Omental fat pad (tissue), 4 donors: ENCODE data around the gene NT5C1B. TPM values are rescaled to one million over a fixed set of nuclear protein-coding genes. Genes with fewer than 3 reads are reported as not detected.
"Not testable (repeated sequence)": the region's sequence is repeated elsewhere in the genome, so short reads cannot be mapped to it uniquely, and the experiment has no call there.

ENCODE experiments used
- ATAC-seq: fragments of 150-250 bp; one replicate; pipeline ENCODE4 v1.9.1; 2016; ENCODE audit warnings: mild to moderate bottlenecking, moderate library complexity; ENCODE audit not compliant: low FRiP score
- DNase-seq: peaks from one replicate; pipeline ENCODE4 v3.0.0-alpha.2; 2019; ENCODE audit warnings: low spot score
- CTCF ChIP-seq, 3 donors: fragments of 450-650 bp; IDR thresholded peaks; one replicate each; pipeline ENCODE4 v1.5.1; 2016 to 2017; ENCODE audit warnings: antibody characterized with exemption in 3 of 3, mild to moderate bottlenecking in 3 of 3, moderate library complexity in 2 of 3
- total RNA-seq, 4 donors: library from RNA; depleted of rRNA; stranded (reverse); fragments of >200 nt; gene quantifications; one replicate each; pipeline ENCODE4 v1.1.0, GENCODE V29; 2016

Gene NT5C1B
- total RNA-seq = not detected

- DNase-seq (no peak), ATAC-seq (no peak)
- no peak for TF ChIP-seq CTCF (IDR thresholded peaks at IDR 0.05)
Measured at GRCh38 chr2:18589354-18589753, at the start of gene NT5C1B. Gene NT5C1B, minus strand, starts transcription at chr2:18589569. Its CDS starts 101 bp downstream, at chr2:18589468.

- no peak for TF ChIP-seq CTCF (IDR thresholded peaks at IDR 0.05)
- ATAC-seq = no peak
- DNase-seq = no peak
Measured at GRCh38 chr2:18637196-18637595, 47.8 kb upstream of the NT5C1B start.

- DNase-seq, ATAC-seq: not testable (repeated sequence)
Measured at GRCh38 chr2:18632699-18633098, 43.3 kb upstream of the NT5C1B start.

- DNase-seq (no peak), ATAC-seq (no peak)
- no peak for TF ChIP-seq CTCF (IDR thresholded peaks at IDR 0.05)
Measured at GRCh38 chr2:18630941-18631340, 41.6 kb upstream of the NT5C1B start.

GRCh38 chr2:18630541-18630940 lies 41.2 kb upstream of the NT5C1B start:
- ATAC-seq (no peak), DNase-seq (no peak)
- no peak for TF ChIP-seq CTCF (IDR thresholded peaks at IDR 0.05)

GRCh38 chr2:18630101-18630500 lies 40.7 kb upstream of the NT5C1B start:
- ATAC-seq = peak; percentile 53
- no peak for DNase-seq
- TF ChIP-seq CTCF (IDR thresholded peaks at IDR 0.05) = no peak

- ATAC-seq (no peak), DNase-seq (no peak)
Measured at GRCh38 chr2:18626958-18627650, 37.7 kb upstream of the NT5C1B start.

More at GRCh38 chr2:18626958-18627650, 37.7 kb upstream of the NT5C1B start:
- TF ChIP-seq CTCF (IDR thresholded peaks at IDR 0.05) = no peak
